Measurements from ENCODE around the gene ETFB. TPM values are rescaled to one million over a fixed set of nuclear protein-coding genes. Genes with fewer than 3 reads are reported as not detected.

Gene ETFB
- total RNA-seq, 1 donor from 2014 or later = 41.1 TPM

DNA sequence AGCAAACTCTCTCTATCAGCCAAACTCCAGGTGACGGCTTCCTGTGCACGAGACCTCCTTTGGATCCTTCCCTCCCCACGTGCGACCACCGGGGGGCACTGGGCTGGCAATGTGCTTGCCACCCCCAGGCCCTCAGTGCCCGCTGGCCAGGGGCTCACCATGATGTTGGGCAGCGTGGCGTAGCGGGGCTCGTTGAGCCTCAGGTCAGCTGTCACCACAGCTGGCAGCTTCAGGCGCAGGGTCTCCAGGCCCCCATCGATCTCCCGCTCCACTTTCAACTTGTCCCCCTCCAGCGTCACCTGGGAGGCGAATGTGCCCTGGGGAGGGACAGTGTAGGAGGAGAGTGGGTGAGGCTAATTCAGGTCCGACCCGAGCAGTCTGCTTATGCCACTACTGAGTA lies 19.4 kb downstream of the ETFB start:
- no peak for DNase-seq (ENCODE audit: low read depth, low spot score)
- Mint-ChIP-seq H3K27me3 (ENCODE audit: low read depth) (peaks cover 6% of the 10 kb centered on the region), H3K36me3 (ENCODE audit: low read depth) (peaks cover 4% of the 10 kb centered on the region), H3K4me1 (no peaks in the 10 kb centered on the region), H3K4me3 (no peak overlapping the region), H3K9me3 (no peaks in the 10 kb centered on the region), H3K27ac (ENCODE audit: unreplicated experiment) (peak overlapping the region; percentile 78)
- TF ChIP-seq, protein P1, sequence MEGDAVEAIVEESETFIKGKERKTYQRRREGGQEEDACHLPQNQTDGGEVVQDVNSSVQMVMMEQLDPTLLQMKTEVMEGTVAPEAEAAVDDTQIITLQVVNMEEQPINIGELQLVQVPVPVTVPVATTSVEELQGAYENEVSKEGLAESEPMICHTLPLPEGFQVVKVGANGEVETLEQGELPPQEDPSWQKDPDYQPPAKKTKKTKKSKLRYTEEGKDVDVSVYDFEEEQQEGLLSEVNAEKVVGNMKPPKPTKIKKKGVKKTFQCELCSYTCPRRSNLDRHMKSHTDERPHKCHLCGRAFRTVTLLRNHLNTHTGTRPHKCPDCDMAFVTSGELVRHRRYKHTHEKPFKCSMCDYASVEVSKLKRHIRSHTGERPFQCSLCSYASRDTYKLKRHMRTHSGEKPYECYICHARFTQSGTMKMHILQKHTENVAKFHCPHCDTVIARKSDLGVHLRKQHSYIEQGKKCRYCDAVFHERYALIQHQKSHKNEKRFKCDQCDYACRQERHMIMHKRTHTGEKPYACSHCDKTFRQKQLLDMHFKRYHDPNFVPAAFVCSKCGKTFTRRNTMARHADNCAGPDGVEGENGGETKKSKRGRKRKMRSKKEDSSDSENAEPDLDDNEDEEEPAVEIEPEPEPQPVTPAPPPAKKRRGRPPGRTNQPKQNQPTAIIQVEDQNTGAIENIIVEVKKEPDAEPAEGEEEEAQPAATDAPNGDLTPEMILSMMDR (conservative IDR thresholded peaks at IDR 0.05) = no peak

GRCh38 chr19:51345076-51345620 lies 21.0 kb downstream of the ETFB start:
- TF ChIP-seq, protein P1 (conservative IDR thresholded peaks at IDR 0.05) = no peak
- Mint-ChIP-seq H3K27me3 (ENCODE audit: low read depth) (peaks cover 15% of the 10 kb centered on the region), H3K4me1 (no peaks in the 10 kb centered on the region), H3K36me3 (ENCODE audit: low read depth) (peaks cover 3% of the 10 kb centered on the region), H3K9me3 (no peaks in the 10 kb centered on the region), H3K4me3 (no peak overlapping the region), H3K27ac (ENCODE audit: unreplicated experiment) (no peak overlapping the region)
- DNase-seq (ENCODE audit: low read depth, low spot score) = no peak

DNA sequence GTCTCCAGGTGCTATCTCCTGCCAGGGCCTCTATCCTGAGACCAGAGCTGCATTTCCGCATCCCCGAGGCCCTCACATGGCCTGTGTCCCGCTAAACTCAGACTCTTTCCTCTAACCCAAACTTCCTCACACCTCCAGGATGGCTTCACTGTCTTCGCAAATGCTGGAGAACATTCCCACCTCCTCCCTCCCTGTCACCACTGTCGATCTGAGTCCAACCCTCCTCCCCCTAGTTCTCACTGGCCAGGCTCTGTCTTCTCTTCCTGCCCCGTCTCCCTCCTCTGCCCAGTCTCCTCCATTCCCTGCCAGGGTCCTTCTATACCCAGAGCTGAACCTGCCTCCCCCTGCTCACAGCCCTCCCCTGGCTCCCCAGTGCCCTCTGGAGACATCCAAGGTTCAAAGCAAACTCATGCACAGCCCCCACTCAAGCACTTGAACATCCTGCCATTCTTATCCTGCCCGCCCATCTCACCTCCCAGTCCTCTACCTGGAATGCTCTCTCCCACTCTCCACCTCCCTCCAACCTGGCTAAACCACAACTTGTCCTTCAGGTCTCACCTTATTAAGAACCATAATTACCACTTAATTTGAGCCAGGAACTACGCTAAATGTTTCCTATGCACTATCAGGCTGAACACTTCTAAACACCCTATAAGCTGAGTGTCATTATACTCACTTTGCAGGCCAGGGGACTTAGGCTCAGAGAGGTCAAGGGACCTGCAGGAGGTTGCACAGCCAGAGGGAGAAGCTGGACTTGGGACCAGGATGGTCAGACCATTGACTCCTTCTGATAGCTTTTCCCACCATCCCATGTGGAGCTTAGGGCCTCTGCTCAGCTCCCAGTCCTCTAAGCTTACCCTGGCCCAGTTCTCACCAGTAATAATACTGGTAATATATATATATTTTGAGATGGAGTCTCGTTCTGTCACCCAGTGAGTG lies 23.3 kb downstream of the ETFB start:
- DNase-seq (ENCODE audit: low read depth, low spot score) = no peak
- H3K27ac Mint-ChIP-seq (ENCODE audit: unreplicated experiment) = peak overlapping the region; percentile 86
- H3K4me1 Mint-ChIP-seq = peaks cover 12% of the 10 kb centered on the region
- H3K4me3 Mint-ChIP-seq = peak overlapping the region; percentile 39
- H3K27me3 Mint-ChIP-seq (ENCODE audit: low read depth) = peaks cover 15% of the 10 kb centered on the region
- H3K9me3 Mint-ChIP-seq = no peaks in the 10 kb centered on the region
- TF ChIP-seq, protein P1 (conservative IDR thresholded peaks at IDR 0.05) = no peak
- peaks cover 3% of the 10 kb centered on the region for H3K36me3 Mint-ChIP-seq (ENCODE audit: low read depth)

GRCh38 chr19:51341976-51342580 lies 24.1 kb downstream of the ETFB start, which contains the start of gene VSIG10L:
VSIG10L (minus strand) TSS chr19:51342139; CDS start chr19:51342124, 15 bp downstream.
- no peak for DNase-seq (ENCODE audit: low read depth, low spot score)
- TF ChIP-seq, protein P1 (conservative IDR thresholded peaks at IDR 0.05) = no peak
- H3K4me1 Mint-ChIP-seq = peaks cover 12% of the 10 kb centered on the region
- H3K36me3 Mint-ChIP-seq (ENCODE audit: low read depth) = no peaks in the 10 kb centered on the region
- no peaks in the 10 kb centered on the region for H3K9me3 Mint-ChIP-seq
- peaks cover 15% of the 10 kb centered on the region for H3K27me3 Mint-ChIP-seq (ENCODE audit: low read depth)
- H3K4me3 Mint-ChIP-seq = peak within 1 kb of the TSS; percentile 58
- H3K27ac Mint-ChIP-seq (ENCODE audit: unreplicated experiment) = peak within 1 kb of the TSS; percentile 86

GRCh38 chr19:51341066-51341465 lies 25.1 kb downstream of the ETFB start:
- TF ChIP-seq, protein P1 (conservative IDR thresholded peaks at IDR 0.05) = no peak
- H3K4me3 Mint-ChIP-seq = peak overlapping the region; percentile 58
- peaks cover 12% of the 10 kb centered on the region for H3K4me1 Mint-ChIP-seq
- no peaks in the 10 kb centered on the region for H3K9me3 Mint-ChIP-seq
- peaks cover 15% of the 10 kb centered on the region for H3K27me3 Mint-ChIP-seq (ENCODE audit: low read depth)
- no peak for DNase-seq (ENCODE audit: low read depth, low spot score)
- H3K27ac Mint-ChIP-seq (ENCODE audit: unreplicated experiment) = no peak overlapping the region
- no peaks in the 10 kb centered on the region for H3K36me3 Mint-ChIP-seq (ENCODE audit: low read depth)

Data from neural crest cell (in vitro differentiated cells).